ENCODE results near the gene TBC1D3B. TPM values are rescaled to one million over a fixed set of nuclear protein-coding genes. Genes with fewer than 3 reads are reported as not detected.

TBC1D3B gene
- total RNA-seq, 2 donors from 2014 or later = 4.5 to 8.7 TPM

GRCh38 chr17:36118477-36119353 lies 57.7 kb downstream of the TBC1D3B start:
- no peak overlapping the region for H3K27ac ChIP-seq
- no peaks in the 10 kb centered on the region for H3K9me3 ChIP-seq
- DNase-seq = no peak
- no peak for TF ChIP-seq CTCF (IDR thresholded peaks at IDR 0.05)
- H3K27me3 ChIP-seq = no peaks in the 10 kb centered on the region
- H3K9ac ChIP-seq (ENCODE audit: low read depth in 2 of 2, low read length in 2 of 2) = no peak overlapping the region
- H3K36me3 ChIP-seq = no peaks in the 10 kb centered on the region
- no peak overlapping the region for H3K4me3 ChIP-seq
- intact Hi-C loops (cut with DNase I) = no loop called here
- peaks cover 4% of the 10 kb centered on the region for H3K4me1 ChIP-seq

GRCh38 chr17:36117505-36118382 lies 58.7 kb downstream of the TBC1D3B start:
- no peak overlapping the region for H3K27ac ChIP-seq
- H3K9ac ChIP-seq (ENCODE audit: low read depth in 2 of 2, low read length in 2 of 2) = no peak overlapping the region
- H3K36me3 ChIP-seq = no peaks in the 10 kb centered on the region
- no peak for DNase-seq
- no peaks in the 10 kb centered on the region for H3K9me3 ChIP-seq
- intact Hi-C loops (cut with DNase I) = no loop called here
- no peak for TF ChIP-seq CTCF (IDR thresholded peaks at IDR 0.05)
- H3K4me3 ChIP-seq = no peak overlapping the region
- H3K4me1 ChIP-seq = peaks cover 4% of the 10 kb centered on the region
- no peaks in the 10 kb centered on the region for H3K27me3 ChIP-seq

Other genes with a start within 250 kb of the TBC1D3B start
- 1 to 10 TPM in 1 of 2 donors, under 1 TPM in 1; 0.66 to 7.8 TPM for gene RDM1, start 245.9 kb downstream of the TBC1D3B start, total RNA-seq
- gene LYZL6, start 232.9 kb downstream of the TBC1D3B start, total RNA-seq = not detected
- gene CCL16, start 195.1 kb downstream of the TBC1D3B start, total RNA-seq = not detected
- 1 to 10 TPM; 1.3 to 2.4 TPM for gene CCL14, start 189.9 kb downstream of the TBC1D3B start, total RNA-seq
- 10 to 100 TPM; 37.2 to 54.4 TPM for gene CCL15, start 175.1 kb downstream of the TBC1D3B start, total RNA-seq
- under 1 TPM in 1 of 2 donors, not detected in 1; 0.59 TPM for gene CCL23, start 158.7 kb downstream of the TBC1D3B start, total RNA-seq
- 1 to 10 TPM in 1 of 2 donors, under 1 TPM in 1; 0.54 to 3.5 TPM for gene CCL18, start 112.4 kb downstream of the TBC1D3B start, total RNA-seq
- 1 to 10 TPM; 2.0 to 2.1 TPM for gene CCL3, start 86.5 kb downstream of the TBC1D3B start, total RNA-seq
- gene CCL4, start 72.8 kb downstream of the TBC1D3B start, total RNA-seq = 1 to 10 TPM; 1.2 to 3.8 TPM
- gene CCL3L1, start 20.1 kb upstream of the TBC1D3B start, total RNA-seq = not detected
- gene CCL4L2, start 34.4 kb upstream of the TBC1D3B start, total RNA-seq = under 1 TPM; 0.42 to 0.96 TPM
- under 1 TPM; 0.37 to 0.88 TPM for gene TBC1D3I, start 87.9 kb upstream of the TBC1D3B start, total RNA-seq
- not detected for gene TBC1D3G, start 147.2 kb upstream of the TBC1D3B start, total RNA-seq
- gene TBC1D3H, start 211.8 kb upstream of the TBC1D3B start, total RNA-seq = not detected